Mucosa of rectum (tissue), 2 donors: ENCODE measurements around the gene PROK2.

Experiments used
- H3K27ac ChIP-seq, 2 donors: one replicate each; pipeline ENCODE4 v1.7.0; 2013; ENCODE audit warnings: inconsistent platforms in 2 of 2, low read depth in 2 of 2, low read length in 2 of 2
- H3K27me3 ChIP-seq, 2 donors: one replicate each; pipeline ENCODE4 v1.7.0; 2013; ENCODE audit warnings: low read length in 2 of 2; ENCODE audit not compliant: control insufficient read depth in 2 of 2, insufficient read depth in 2 of 2
- H3K36me3 ChIP-seq, 2 donors: one replicate each; pipeline ENCODE4 v1.7.0; 2013; ENCODE audit warnings: low read length in 2 of 2; ENCODE audit not compliant: control insufficient read depth in 2 of 2, insufficient read depth in 2 of 2
- H3K4me1 ChIP-seq, 2 donors: one replicate each; pipeline ENCODE4 v1.7.0; 2013; ENCODE audit warnings: low read length in 2 of 2, mild to moderate bottlenecking in 1 of 2; ENCODE audit not compliant: control insufficient read depth in 2 of 2, insufficient read depth in 2 of 2
- H3K4me3 ChIP-seq, 2 donors: one replicate each; pipeline ENCODE4 v1.7.0; 2013; ENCODE audit warnings: low read length in 2 of 2
- H3K9ac ChIP-seq, 2 donors: one replicate each; pipeline ENCODE4 v1.7.0; 2013; ENCODE audit warnings: low read length in 2 of 2, low read depth in 1 of 2, mild to moderate bottlenecking in 1 of 2
- H3K9me3 ChIP-seq, 2 donors: one replicate each; pipeline ENCODE4 v1.7.0; 2013; ENCODE audit warnings: low read length in 2 of 2; ENCODE audit not compliant: control insufficient read depth in 2 of 2
- donor health status: healthy.
- donor health status: Normal muscosa, but diverticular disease.

Gene PROK2, protein sequence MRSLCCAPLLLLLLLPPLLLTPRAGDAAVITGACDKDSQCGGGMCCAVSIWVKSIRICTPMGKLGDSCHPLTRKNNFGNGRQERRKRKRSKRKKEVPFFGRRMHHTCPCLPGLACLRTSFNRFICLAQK

DNA sequence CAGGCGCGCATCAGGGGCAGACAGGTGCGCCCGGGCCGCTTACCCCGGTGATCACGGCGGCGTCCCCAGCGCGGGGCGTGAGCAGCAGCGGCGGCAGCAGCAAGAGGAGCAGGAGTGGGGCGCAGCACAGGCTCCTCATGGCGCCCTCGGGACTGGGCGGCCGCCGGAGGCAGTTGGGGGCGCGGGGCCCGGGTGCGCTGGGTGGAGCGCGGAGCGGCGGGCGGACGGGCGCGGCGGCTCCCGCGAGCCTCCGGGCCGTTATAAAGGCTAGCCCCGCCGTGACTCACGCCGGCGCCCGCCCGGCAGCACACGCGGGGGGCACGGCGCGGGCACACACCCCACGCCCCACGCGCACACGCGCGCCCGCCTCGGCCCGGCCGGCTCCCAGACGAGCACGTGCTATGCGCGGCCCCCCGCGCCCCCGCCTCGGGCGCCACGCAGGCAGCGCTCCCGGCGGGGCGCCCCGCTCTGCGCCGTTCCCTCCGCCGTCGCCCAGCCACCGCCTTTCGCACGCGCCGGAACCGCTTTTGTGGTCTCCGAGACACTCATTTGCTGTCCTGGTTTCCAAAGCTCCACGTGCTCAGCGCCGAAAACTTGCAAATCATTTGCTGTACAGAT, at the start of gene PROK2:
PROK2 (minus strand) TSS at position 235 of the 618 bp plus-strand sequence; CDS start at position 139, 96 bp downstream.
- no peak within 1 kb of the TSS for H3K9ac ChIP-seq
- H3K4me1 ChIP-seq: peaks cover 3 to 5% of the 10 kb centered on the region in 2 donors
- H3K27me3 ChIP-seq: peaks cover 40 to 62% of the 10 kb centered on the region in 2 donors
- no peaks in the 10 kb centered on the region for H3K36me3 ChIP-seq
- no peak within 1 kb of the TSS for H3K27ac ChIP-seq
- H3K9me3 ChIP-seq: no peaks in the 10 kb centered on the region
- peak within 1 kb of the TSS in 1 of 2 donors; percentile 33 for H3K4me3 ChIP-seq

DNA sequence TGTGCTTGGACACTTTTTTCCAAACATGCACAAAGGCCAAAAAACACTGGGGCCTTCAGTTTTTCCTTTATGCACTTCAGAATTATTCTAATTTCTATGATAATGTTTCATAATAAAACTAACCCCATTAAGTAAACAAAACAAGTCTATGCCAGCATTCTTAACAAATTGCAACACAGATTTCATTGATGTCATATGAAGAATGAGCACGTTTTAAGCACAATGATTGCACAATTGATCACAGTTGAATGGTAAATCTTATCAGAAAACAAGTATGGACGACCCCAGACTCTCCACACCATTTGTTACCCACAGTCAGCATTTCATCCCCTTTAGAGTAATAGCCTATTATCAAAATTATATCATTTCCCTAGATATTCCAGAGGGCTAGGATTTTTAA, 46.7 kb upstream of the PROK2 start:
- no peak overlapping the region for H3K4me3 ChIP-seq
- H3K27ac ChIP-seq: no peak overlapping the region
- H3K9me3 ChIP-seq: no peaks in the 10 kb centered on the region
- no peaks in the 10 kb centered on the region for H3K4me1 ChIP-seq
- H3K9ac ChIP-seq: no peak overlapping the region
- peaks cover 0 to 3% of the 10 kb centered on the region in 2 donors for H3K27me3 ChIP-seq
- H3K36me3 ChIP-seq: no peaks in the 10 kb centered on the region

DNA sequence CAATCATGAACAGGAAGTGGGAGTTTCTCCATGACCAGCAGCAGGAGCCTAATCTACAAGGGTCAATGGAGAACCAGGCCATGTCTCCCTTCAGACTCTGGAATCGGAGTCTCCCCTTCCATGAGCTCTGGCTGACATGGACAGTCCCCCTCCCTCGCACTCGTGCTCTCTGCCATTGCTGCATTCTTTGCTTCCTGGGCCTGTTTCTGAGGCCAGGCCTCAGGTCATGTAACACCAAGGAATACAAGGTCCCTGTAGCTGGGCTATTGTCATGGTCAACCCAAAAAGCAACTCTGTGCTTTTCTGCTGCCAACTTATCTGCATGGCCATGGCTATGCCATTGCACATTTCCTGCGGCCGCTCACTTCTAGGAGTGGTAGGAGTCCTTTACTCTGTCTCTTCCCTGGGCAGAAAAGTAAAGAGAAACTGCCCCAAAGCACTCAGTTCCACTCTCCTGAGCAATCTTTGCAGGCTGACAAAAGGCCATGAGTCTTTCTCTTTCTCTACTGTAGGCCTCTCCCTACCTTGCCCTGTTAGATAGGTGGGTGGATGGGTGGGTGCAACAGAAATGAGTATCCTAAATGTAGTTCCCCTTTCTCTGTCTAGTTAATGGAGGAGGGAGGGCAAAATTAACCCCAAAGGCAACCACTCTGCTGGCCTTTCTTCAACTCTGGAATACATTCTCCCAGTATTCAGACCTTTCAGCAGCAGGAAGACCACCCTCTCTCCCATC, 40.8 kb upstream of the PROK2 start:
- H3K27ac ChIP-seq: no peak overlapping the region
- H3K27me3 ChIP-seq: peaks cover 0 to 3% of the 10 kb centered on the region in 2 donors
- no peak overlapping the region for H3K4me3 ChIP-seq
- no peak overlapping the region for H3K9ac ChIP-seq
- H3K4me1 ChIP-seq: no peaks in the 10 kb centered on the region
- H3K9me3 ChIP-seq: no peaks in the 10 kb centered on the region
- no peaks in the 10 kb centered on the region for H3K36me3 ChIP-seq

DNA sequence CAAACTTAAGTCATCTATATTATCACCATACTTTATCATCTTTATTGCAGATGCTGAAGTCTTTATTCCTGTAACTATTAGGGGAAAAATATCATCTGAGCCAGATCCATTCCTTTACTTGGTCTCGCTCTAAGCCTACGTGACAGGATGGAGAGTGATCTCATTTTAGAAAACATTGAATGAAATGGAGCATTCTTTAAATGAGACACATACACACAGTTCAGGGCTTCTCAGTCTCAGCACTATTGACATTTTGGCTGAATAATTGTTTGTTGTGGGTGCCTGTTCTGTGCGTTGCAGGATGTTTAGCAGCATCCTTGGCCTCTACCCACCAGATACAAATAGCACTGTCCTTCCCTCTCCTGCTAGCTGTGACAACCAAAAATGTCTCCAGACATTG, 36.2 kb upstream of the PROK2 start:
- Histone ChIP-seq H3K4me3 (no peak overlapping the region), H3K27me3 (no peaks in the 10 kb centered on the region), H3K9me3 (no peaks in the 10 kb centered on the region), H3K4me1 (no peaks in the 10 kb centered on the region), H3K36me3 (no peaks in the 10 kb centered on the region), H3K9ac (no peak overlapping the region), H3K27ac (no peak overlapping the region)

DNA sequence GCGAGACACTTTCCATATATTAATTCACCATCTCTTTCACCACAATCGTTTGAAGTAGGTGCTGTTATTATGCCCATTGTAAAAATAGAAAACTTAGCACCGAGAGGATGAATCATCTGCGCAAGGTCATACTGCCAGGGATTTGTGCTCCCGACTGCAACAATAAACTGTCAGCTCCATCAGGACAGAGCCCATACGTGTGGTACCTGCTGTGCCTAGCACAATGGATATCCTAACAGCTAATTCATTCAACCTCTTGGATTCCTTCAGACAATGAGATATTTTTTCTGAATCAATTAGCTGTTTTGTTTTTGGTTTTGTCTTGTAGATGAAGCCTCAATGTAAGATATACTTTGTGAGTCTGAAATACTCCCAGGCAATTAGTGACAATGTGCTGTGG, 32.3 kb upstream of the PROK2 start:
- no peak overlapping the region for H3K9ac ChIP-seq
- H3K27me3 ChIP-seq: no peaks in the 10 kb centered on the region
- no peak overlapping the region for H3K4me3 ChIP-seq
- no peaks in the 10 kb centered on the region for H3K4me1 ChIP-seq
- H3K27ac ChIP-seq: no peak overlapping the region
- no peaks in the 10 kb centered on the region for H3K9me3 ChIP-seq
- no peaks in the 10 kb centered on the region for H3K36me3 ChIP-seq

DNA sequence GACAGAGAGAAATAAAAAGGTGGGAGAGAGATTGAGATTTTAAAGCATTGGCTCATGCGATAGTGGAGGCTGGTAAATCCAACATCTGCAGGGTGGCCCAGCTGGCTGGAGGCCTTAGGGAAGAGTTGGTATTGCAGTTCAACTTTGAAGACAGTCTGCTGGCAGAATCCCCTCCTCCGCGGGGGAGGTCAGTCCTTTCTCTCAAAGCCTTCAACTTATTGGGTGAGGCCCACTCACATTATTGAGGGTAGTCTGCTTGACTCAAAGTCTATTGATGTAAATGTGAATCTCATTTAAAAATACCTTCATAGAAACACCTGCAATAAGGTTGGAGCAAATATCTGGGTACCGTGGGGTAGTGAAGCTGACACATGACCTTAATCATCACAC, 31.8 kb upstream of the PROK2 start:
- Histone ChIP-seq H3K4me1 (no peaks in the 10 kb centered on the region), H3K36me3 (no peaks in the 10 kb centered on the region), H3K27ac (no peak overlapping the region), H3K9me3 (no peaks in the 10 kb centered on the region), H3K27me3 (no peaks in the 10 kb centered on the region), H3K9ac (no peak overlapping the region), H3K4me3 (no peak overlapping the region)

DNA sequence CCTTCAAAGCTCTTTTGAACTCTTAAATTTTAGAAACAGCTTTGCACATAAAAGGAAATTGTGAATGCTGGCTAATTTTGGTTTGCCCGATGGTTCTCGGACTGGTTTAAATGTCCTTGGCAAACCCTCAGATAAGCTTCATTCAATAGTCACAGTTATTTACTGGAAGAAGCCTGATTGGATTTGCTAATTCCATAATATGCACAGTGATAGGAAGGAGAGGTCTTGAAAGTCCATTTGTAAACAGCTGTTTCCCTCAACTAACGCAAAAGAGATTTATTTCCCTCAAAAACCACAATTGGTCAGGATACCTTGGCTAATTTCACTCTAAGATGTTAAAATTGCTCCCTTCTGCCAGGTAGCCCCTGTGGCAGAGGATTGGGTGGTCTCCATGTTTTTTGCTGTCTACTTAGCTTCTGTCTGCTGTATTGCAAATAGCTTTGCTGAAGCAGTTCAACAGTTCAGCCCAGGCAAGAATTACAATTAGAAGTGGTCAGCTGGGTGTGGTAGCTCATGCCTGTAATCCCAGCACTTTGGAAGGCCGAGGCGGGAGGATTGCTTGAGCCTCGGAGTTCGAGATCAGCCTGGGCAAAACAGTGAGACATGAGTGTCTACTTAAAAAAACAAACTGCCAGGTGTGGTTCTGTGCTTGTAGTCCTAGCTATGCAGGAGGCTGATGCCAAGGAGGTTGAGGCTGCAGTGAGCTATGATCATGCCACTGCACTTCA, 30.6 kb upstream of the PROK2 start:
- no peaks in the 10 kb centered on the region for H3K27me3 ChIP-seq
- no peak overlapping the region for H3K4me3 ChIP-seq
- H3K9ac ChIP-seq: no peak overlapping the region
- H3K36me3 ChIP-seq: no peaks in the 10 kb centered on the region
- no peaks in the 10 kb centered on the region for H3K9me3 ChIP-seq
- no peaks in the 10 kb centered on the region for H3K4me1 ChIP-seq
- no peak overlapping the region for H3K27ac ChIP-seq

DNA sequence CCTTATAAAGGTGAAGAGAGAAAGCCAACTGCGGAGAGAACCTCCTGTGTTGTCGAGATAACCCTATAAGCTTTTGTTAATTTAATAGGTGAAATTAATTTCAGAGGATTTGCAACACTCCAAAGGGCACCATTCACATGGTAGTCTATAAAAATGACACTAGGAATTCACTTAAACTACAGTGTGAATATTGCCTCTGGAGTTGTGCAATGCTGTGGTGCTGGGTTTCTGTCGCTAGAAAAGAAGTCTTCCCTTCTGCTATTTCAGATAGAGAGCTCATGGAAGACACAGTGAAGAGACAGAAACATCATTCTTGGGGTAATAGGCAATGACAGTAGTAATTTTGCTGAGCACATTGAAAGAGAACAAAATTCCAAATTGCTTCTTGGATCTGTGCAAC, 28.8 kb upstream of the PROK2 start:
- Histone ChIP-seq H3K9me3 (no peaks in the 10 kb centered on the region), H3K27ac (no peak overlapping the region), H3K36me3 (no peaks in the 10 kb centered on the region), H3K4me3 (no peak overlapping the region), H3K4me1 (no peaks in the 10 kb centered on the region), H3K27me3 (no peaks in the 10 kb centered on the region), H3K9ac (no peak overlapping the region)

DNA sequence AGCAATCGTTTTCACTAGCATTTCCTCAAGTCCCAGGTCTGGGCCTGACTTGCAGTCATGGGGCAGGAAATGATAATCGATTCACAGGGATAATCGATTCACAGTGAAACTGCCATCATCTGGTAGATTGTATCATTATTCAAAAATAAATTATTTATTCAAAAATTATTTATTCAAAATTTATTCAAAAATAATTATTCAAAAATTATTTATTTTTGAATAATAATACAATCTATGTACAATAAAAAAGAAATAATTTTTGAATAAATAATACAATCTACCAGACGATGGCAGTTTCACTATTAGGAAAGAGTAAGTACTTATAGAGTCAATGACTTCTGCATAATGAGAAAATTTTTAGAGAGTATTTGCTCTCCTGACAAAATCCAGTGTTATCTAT, 28.1 kb upstream of the PROK2 start:
- Histone ChIP-seq H3K9me3 (no peaks in the 10 kb centered on the region), H3K27ac (no peak overlapping the region), H3K27me3 (no peaks in the 10 kb centered on the region), H3K4me1 (no peaks in the 10 kb centered on the region), H3K36me3 (no peaks in the 10 kb centered on the region), H3K4me3 (no peak overlapping the region), H3K9ac (no peak overlapping the region)

DNA sequence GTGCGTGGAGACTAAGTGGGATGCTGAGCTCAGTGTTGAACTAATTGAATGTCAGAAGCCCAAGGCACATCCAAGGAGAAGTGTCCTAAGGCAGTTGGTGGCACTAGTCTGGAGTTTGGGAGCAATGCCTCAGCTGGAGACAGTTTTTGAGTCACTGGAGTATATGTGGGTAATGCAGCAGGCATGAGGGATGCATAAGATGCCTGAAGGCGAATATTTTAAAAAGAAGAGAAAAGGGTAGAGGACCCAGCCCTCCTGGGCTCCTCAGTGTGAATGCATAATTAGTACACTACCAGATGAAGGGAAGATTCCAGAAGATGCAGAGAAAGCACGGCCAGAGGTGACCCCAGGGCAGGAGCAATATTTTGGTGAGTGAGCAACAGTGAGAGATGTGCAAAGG, 25.1 kb upstream of the PROK2 start:
- no peaks in the 10 kb centered on the region for H3K9me3 ChIP-seq
- H3K27ac ChIP-seq: no peak overlapping the region
- no peak overlapping the region for H3K4me3 ChIP-seq
- H3K9ac ChIP-seq: no peak overlapping the region
- H3K4me1 ChIP-seq: no peaks in the 10 kb centered on the region
- no peaks in the 10 kb centered on the region for H3K36me3 ChIP-seq
- no peaks in the 10 kb centered on the region for H3K27me3 ChIP-seq
